H1 (cell line): ENCODE measurements around the gene LRRC74B.

Experiments used
- BCL11A ChIP-seq, 2 experiments: IDR thresholded peaks; one replicate each; pipeline ENCODE4 v1.6.1; 2011; ENCODE audit warnings: low read depth in 2 of 2, low read length in 2 of 2, mild to moderate bottlenecking in 2 of 2
- CTCF ChIP-seq, 3 experiments: IDR thresholded peaks; 1 replicate in 2 of 3; 2 replicates in 1 of 3; pipeline versions ENCODE4 v1.5.1 to v1.6.1; 2011; ENCODE audit warnings: low read length in 3 of 3, mild to moderate bottlenecking in 3 of 3, inconsistent platforms in 2 of 3, low read depth in 1 of 3, moderate library complexity in 1 of 3; ENCODE audit not compliant: insufficient read depth in 1 of 3; ENCODE audit errors: control extremely low read depth in 1 of 3
- POLR2A ChIP-seq, 2 experiments: IDR thresholded peaks; 1 replicate in 1 of 2; 2 replicates in 1 of 2; pipeline ENCODE4 v1.6.1; 2011; ENCODE audit warnings: low read depth in 2 of 2, low read length in 2 of 2, mild to moderate bottlenecking in 2 of 2; ENCODE audit errors: control extremely low read depth in 1 of 2

- no peak for TF ChIP-seq POLR2A (IDR thresholded peaks at IDR 0.05; ENCODE audit: control extremely low read depth in 1 of 2, low read depth in 2 of 2, low read length in 2 of 2)
- TF ChIP-seq BCL11A (IDR thresholded peaks at IDR 0.05; ENCODE audit: low read depth in 2 of 2, low read length in 2 of 2): no peak
- TF ChIP-seq CTCF (IDR thresholded peaks at IDR 0.05; ENCODE audit: control extremely low read depth in 1 of 3, insufficient read depth in 1 of 3, low read depth in 1 of 3, low read length in 3 of 3): no peak
Measured at GRCh38 chr22:20996031-20996410, 49.7 kb upstream of the LRRC74B start.
